ENCODE measurements around the gene HCN4.

Gene HCN4

DNA sequence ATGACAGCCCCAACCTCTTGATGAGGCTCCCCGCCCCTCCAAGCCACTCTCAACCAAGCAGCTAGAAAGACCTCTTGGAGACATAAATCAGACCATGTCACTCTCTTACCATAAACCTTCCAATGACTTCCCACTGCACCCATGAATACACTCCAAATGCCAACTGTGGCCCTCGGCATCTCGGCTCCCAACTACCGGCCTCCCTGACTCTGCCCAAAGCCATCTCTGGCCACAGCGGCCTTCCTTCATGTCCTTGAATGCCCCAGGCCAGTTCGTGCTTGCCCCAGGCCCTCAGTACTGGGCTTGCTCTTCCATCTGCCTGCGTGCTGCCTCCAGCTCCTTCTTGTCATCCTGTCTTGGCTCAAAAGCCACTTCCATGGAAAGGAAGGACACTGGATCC lies 32.0 kb downstream of the HCN4 start:
- H4K20me1 ChIP-seq (ENCODE audit: insufficient read depth, low read length, poor library complexity, severe bottlenecking) = no peaks in the 10 kb centered on the region
- TF ChIP-seq, protein P1, sequence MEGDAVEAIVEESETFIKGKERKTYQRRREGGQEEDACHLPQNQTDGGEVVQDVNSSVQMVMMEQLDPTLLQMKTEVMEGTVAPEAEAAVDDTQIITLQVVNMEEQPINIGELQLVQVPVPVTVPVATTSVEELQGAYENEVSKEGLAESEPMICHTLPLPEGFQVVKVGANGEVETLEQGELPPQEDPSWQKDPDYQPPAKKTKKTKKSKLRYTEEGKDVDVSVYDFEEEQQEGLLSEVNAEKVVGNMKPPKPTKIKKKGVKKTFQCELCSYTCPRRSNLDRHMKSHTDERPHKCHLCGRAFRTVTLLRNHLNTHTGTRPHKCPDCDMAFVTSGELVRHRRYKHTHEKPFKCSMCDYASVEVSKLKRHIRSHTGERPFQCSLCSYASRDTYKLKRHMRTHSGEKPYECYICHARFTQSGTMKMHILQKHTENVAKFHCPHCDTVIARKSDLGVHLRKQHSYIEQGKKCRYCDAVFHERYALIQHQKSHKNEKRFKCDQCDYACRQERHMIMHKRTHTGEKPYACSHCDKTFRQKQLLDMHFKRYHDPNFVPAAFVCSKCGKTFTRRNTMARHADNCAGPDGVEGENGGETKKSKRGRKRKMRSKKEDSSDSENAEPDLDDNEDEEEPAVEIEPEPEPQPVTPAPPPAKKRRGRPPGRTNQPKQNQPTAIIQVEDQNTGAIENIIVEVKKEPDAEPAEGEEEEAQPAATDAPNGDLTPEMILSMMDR (conservative IDR thresholded peaks at IDR 0.05; ENCODE audit: low read length) = no peak
- no peak for TF ChIP-seq EZH2phosphoT487 (IDR thresholded peaks at IDR 0.05; ENCODE audit: borderline replicate concordance)
- H3K9me2 ChIP-seq (replicated peaks; ENCODE audit: low read depth, low read length) = no peaks in the 10 kb centered on the region
- no peaks in the 10 kb centered on the region for H3K9me3 ChIP-seq (ENCODE audit: insufficient read depth, low read depth, low read length)
- H3K27me3 ChIP-seq (ENCODE audit: insufficient read depth, low read length, poor library complexity, severe bottlenecking) = no peaks in the 10 kb centered on the region
- H3K4me2 ChIP-seq (ENCODE audit: low read depth, low read length, poor library complexity, severe bottlenecking) = no peak overlapping the region
- no peaks in the 10 kb centered on the region for H3K4me1 ChIP-seq (ENCODE audit: insufficient read depth, low read length, poor library complexity, severe bottlenecking)
- no peak overlapping the region for H2AFZ ChIP-seq (ENCODE audit: low read length)
- H3K79me2 ChIP-seq (ENCODE audit: insufficient read depth, low read length) = no peaks in the 10 kb centered on the region
- no peaks in the 10 kb centered on the region for H3F3A ChIP-seq (ENCODE audit: low read depth)
- no peak overlapping the region for H3K9ac ChIP-seq (ENCODE audit: low read depth, low read length, poor library complexity, severe bottlenecking)
- H3K4me3 ChIP-seq (ENCODE audit: low read length, poor library complexity, severe bottlenecking) = no peak overlapping the region
- H3K36me3 ChIP-seq (ENCODE audit: insufficient read depth, low read length) = no peaks in the 10 kb centered on the region

DNA sequence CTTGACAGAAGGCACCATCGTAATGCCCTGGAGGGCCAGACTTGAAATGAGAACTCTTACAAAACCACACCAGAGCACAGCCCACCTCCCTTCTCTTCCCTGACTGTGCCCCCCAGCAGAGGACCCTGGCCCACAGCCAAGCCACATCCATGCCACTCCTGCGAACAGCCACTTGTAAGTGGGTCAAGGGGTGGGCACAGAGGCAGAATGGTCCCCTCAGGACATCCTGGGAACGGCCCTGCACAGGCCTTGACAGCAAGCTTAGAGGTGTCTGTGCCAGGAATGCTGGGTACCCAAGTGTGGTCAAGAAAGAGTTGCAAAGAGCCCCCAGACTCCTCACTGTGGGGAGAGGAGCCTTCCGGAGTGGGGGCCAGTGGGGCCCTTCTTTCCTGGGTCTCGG lies 33.3 kb downstream of the HCN4 start:
- no peak overlapping the region for H2AFZ ChIP-seq (ENCODE audit: low read length)
- no peak overlapping the region for H3K9ac ChIP-seq (ENCODE audit: low read depth, low read length, poor library complexity, severe bottlenecking)
- H3K4me2 ChIP-seq (ENCODE audit: low read depth, low read length, poor library complexity, severe bottlenecking) = no peak overlapping the region
- no peaks in the 10 kb centered on the region for H3K4me1 ChIP-seq (ENCODE audit: insufficient read depth, low read length, poor library complexity, severe bottlenecking)
- no peak overlapping the region for H3K4me3 ChIP-seq (ENCODE audit: low read length, poor library complexity, severe bottlenecking)
- H3K9me2 ChIP-seq (replicated peaks; ENCODE audit: low read depth, low read length) = no peaks in the 10 kb centered on the region
- H3F3A ChIP-seq (ENCODE audit: low read depth) = no peaks in the 10 kb centered on the region
- H3K27me3 ChIP-seq (ENCODE audit: insufficient read depth, low read length, poor library complexity, severe bottlenecking) = no peaks in the 10 kb centered on the region
- H3K79me2 ChIP-seq (ENCODE audit: insufficient read depth, low read length) = no peaks in the 10 kb centered on the region
- H4K20me1 ChIP-seq (ENCODE audit: insufficient read depth, low read length, poor library complexity, severe bottlenecking) = no peaks in the 10 kb centered on the region
- no peaks in the 10 kb centered on the region for H3K36me3 ChIP-seq (ENCODE audit: insufficient read depth, low read length)
- H3K9me3 ChIP-seq (ENCODE audit: insufficient read depth, low read depth, low read length) = no peaks in the 10 kb centered on the region
- TF ChIP-seq EZH2phosphoT487 (IDR thresholded peaks at IDR 0.05; ENCODE audit: borderline replicate concordance) = no peak
- TF ChIP-seq, protein P1 (conservative IDR thresholded peaks at IDR 0.05; ENCODE audit: low read length) = no peak

DNA sequence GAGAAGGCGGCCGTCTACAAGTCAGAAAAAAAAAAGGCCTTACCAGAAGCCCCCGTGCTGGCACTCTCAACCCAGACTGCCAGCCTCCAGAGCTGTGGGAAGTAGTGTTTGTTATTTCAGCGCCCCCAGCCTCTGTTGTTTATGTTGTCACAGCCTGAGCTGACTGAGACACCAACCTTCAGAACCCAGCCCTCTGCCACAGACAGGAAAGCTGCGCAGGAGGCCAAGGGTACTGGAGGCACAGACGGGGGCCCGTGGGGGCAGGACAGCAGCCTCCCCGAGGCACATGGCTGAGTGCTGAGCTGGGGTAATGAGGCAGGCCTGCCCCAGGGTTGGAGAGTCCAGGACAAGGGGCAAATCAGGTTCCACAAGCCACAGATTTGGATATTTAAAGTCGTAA lies 33.7 kb downstream of the HCN4 start:
- no peak for TF ChIP-seq EZH2phosphoT487 (IDR thresholded peaks at IDR 0.05; ENCODE audit: borderline replicate concordance)
- TF ChIP-seq, protein P1 (conservative IDR thresholded peaks at IDR 0.05; ENCODE audit: low read length) = no peak
- no peaks in the 10 kb centered on the region for H3K79me2 ChIP-seq (ENCODE audit: insufficient read depth, low read length)
- no peak overlapping the region for H3K4me2 ChIP-seq (ENCODE audit: low read depth, low read length, poor library complexity, severe bottlenecking)
- H2AFZ ChIP-seq (ENCODE audit: low read length) = no peak overlapping the region
- no peaks in the 10 kb centered on the region for H3K9me3 ChIP-seq (ENCODE audit: insufficient read depth, low read depth, low read length)
- no peak overlapping the region for H3K4me3 ChIP-seq (ENCODE audit: low read length, poor library complexity, severe bottlenecking)
- H3K9me2 ChIP-seq (replicated peaks; ENCODE audit: low read depth, low read length) = no peaks in the 10 kb centered on the region
- no peak overlapping the region for H3K9ac ChIP-seq (ENCODE audit: low read depth, low read length, poor library complexity, severe bottlenecking)
- H3K4me1 ChIP-seq (ENCODE audit: insufficient read depth, low read length, poor library complexity, severe bottlenecking) = no peaks in the 10 kb centered on the region
- no peaks in the 10 kb centered on the region for H3K27me3 ChIP-seq (ENCODE audit: insufficient read depth, low read length, poor library complexity, severe bottlenecking)
- H3K36me3 ChIP-seq (ENCODE audit: insufficient read depth, low read length) = no peaks in the 10 kb centered on the region
- H3F3A ChIP-seq (ENCODE audit: low read depth) = no peaks in the 10 kb centered on the region
- H4K20me1 ChIP-seq (ENCODE audit: insufficient read depth, low read length, poor library complexity, severe bottlenecking) = no peaks in the 10 kb centered on the region

Measured in Loucy (cell line).